CD4-positive, alpha-beta T cell treated with Interleukin-12 subunit alpha and Interleukin-12 subunit beta, for 1 hour (primary cell): ENCODE measurements around the gene LILRB5.
"Not testable (repeated sequence)": the region's sequence is repeated elsewhere in the genome, so short reads cannot be mapped to it uniquely, and the experiment has no call there.

Experiments used
- DNase-seq: peaks from one replicate; pipeline ENCODE4 v3.0.0-alpha.2; 2020

The LILRB5 gene

DNA sequence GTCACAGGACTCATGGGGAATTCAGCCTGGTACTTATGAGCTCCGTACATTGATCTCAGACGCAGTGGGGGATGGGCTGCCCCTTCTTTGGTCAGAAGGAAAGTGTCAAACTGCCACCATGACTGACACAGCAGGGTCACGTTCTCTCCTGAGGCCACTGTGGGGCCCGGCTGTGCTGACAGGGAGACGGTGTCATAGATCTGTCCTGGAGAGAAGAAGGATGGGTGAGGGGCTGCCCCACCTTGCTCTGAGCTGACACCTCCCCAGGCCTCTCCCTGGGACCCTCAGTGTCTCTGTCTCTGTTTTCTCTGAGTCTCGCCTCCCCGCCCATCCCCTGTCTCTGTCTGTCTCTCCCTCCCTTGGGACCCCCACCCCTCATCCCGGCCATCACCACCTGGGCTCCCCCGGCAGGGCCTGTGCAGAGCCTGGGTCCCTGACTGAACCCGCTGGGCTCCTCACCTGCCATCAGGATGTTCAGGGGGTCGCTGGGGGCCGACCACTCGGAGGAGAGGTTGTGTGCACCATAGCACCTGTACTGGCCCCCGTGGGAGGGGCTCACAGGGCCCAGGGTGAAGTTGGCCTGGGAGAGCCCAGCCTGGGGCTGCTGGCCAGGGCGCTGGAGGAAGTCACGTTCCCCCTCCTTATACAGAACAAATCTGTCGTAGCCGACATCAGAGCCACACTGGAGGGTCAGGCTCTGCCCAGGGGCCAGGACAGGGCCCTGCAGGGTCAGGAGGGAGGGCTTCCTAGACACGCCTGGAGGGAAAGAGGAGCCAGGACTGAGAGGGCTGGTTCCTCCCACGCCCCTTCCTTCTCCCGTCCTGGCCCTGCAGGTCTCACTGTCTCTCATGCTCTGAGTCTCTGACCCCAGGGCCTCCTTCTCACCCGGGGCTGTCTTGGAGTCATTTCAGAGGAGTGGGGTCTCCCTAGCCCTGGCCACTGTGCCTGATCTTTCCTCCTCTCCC is 16.4 kb downstream of the LILRB5 start:
- not testable (repeated sequence) for DNase-seq

DNA sequence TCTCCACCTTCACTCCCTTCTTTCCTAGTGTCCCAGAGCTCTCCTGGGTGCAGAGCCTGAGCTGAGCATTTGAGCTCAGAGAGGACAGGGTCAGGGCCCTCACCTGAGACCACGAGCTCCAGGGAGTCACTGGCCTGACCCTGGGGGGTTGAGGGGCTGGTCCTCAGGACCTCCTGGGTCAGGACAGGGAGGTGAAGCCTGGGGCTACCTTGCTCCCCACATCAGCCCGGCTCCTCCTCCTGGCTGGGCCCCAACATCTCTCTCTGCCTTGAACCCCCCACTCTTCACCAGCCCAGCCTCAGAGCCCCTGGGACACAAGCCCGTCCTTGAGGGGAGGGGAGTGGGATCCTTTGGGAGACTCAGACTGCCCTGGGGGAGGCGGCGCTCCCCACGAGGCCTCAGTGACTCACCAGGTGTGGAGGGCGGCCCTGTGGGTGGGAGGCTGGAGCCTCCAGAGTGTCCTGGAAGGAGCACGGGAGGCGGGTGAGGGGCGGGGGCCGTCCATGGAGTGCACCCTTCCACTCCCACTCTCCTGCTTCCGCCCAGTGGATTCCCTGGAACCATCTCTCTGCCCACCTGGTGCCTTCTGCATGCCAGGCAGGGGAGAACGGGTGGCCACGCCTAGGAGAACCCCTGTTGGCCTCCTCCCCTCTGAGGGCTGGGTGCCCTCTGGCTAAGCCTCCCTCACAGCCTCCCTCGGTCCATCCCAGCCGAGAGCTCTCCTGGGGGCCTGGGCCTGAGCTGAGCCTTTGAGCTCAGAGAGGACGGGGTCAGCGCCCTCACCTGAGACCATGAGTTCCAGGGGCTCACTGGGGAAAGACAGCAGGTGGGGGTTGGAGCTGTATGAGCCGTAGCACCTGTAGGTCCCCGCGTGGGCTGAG is 17.3 kb downstream of the LILRB5 start:
- not testable (repeated sequence) for DNase-seq

GRCh38 chr19:54233941-54234340 is 23.1 kb downstream of the LILRB5 start:
- DNase-seq: no peak

- DNase-seq: peak; percentile 86
Measured at GRCh38 chr19:54231077-54231931, 25.8 kb downstream of the LILRB5 start.

GRCh38 chr19:54230031-54230430 is 27.0 kb downstream of the LILRB5 start:
- DNase-seq: no peak

GRCh38 chr19:54229146-54229545 is 27.9 kb downstream of the LILRB5 start:
- no peak for DNase-seq

DNA sequence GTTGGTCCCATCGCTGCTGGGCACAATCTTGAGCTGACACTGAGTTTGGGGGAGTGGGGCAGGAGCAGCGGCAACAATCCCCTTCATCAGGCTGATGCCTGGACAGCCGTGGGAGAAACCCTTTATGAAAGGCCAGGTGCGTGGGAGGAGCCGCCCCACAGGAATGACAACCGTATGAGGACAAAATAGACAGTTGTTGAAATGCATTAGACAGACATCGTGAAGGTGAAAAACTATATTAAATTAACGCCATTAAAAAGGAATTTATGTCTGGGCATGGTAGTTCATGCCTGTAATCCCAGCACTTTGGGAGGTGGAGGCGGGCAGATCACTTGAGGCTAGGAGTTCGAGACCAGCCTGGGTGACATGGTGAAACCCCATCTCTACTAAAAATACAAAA is 32.5 kb downstream of the LILRB5 start:
- not testable (repeated sequence) for DNase-seq

DNA sequence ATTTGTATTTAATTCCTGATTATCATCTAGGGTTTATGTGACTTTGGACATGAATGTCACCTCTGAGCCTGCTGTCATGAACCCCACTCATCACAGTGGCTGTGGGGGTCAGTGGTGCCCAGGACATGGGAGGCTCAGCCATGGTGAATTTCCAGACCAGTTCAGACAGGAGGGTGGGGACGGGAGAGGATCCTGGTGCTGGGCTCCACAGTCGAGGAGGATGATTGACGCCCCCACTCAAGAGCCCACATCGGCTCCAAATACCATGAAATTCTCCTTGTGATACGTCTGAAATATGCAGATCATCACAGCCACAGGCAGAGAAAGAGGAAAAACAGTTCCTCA is 33.2 kb downstream of the LILRB5 start:
- DNase-seq: not testable (repeated sequence)

DNA sequence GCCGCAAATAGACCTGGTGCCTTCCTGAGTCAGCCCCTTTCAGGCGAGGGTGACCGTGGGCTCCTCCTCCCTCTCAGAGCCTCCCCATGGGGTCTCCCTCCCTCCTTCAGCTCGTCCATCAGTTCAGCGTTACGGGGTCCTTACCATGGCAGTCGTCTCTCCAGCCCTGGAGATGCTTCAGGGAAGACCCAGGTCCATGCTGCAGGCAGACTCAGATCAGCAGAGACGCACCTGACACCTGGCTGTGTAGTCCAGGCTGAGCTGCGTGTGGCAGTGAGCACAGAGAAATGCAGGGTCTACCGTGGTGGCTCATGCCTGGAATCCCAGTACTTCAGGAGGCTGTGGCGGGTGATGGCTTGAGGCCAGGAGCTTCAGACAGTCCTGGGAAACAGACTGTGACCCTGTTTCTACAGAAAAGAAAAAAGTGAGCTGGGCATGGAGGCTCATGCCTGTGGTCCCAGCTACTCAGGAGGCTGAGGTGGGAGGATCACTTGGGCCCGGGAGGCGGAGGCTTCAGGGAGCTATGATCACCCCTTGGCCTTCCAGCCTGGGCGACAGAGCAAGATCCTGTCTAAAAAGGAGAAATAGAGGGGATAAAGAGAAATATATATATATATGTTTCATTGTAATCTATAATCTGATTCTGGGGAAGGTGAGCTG is 33.7 kb downstream of the LILRB5 start:
- DNase-seq: not testable (repeated sequence)

GRCh38 chr19:54222474-54223276 is 34.4 kb downstream of the LILRB5 start, which contains the start of gene LILRB3:
Gene LILRB3, minus strand, starts transcription at chr19:54223007. Its CDS starts 31 bp downstream, at chr19:54222976.
- DNase-seq: not testable (repeated sequence)

GRCh38 chr19:54221947-54222346 is 35.1 kb downstream of the LILRB5 start:
- DNase-seq: not testable (repeated sequence)

DNA sequence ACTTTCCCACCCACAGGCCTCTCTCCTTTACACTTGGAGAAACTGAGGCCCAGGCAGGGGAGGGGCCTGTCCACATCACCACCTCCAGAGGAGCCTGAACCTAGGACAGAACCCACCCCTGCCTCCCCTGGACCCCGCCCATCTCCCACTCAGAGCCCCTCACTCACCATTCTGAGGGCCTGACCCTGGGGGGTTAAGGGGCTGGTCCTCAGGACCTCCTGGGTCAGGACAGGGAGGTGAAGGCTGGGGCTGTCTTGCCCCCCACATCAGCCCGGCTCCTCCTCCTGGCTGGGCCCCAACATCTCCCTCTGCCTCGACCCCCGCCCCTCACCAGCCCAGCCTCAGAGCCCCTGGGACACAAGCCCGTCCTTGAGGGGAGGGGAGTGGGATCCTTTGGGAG is 37.4 kb downstream of the LILRB5 start:
- not testable (repeated sequence) for DNase-seq

- DNase-seq: no peak
Measured at GRCh38 chr19:54218960-54219661, 38.0 kb downstream of the LILRB5 start.

GRCh38 chr19:54218259-54218658 is 38.8 kb downstream of the LILRB5 start:
- no peak for DNase-seq

GRCh38 chr19:54217517-54218247 is 39.4 kb downstream of the LILRB5 start:
- not testable (repeated sequence) for DNase-seq

DNA sequence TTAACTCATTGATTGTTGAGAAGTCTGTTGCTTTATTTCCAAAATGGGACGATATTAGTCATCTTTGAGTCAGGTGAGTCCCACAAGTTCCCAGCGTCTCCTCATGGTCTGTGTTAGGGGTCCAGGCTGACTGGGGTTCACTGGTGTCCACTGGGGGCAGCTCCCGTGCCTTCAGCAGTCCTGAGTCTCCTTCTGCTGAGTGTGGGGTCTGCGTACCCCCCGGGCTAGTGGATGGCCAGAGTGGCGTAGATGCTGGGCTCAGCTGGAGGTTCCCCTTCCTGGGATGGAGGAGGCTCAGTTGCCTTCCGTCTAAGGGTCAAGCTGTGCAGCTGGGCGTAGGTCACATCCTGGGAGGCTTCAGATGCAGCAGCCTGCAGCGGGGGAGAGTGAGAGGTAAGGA is 40.2 kb downstream of the LILRB5 start:
- DNase-seq: no peak

DNA sequence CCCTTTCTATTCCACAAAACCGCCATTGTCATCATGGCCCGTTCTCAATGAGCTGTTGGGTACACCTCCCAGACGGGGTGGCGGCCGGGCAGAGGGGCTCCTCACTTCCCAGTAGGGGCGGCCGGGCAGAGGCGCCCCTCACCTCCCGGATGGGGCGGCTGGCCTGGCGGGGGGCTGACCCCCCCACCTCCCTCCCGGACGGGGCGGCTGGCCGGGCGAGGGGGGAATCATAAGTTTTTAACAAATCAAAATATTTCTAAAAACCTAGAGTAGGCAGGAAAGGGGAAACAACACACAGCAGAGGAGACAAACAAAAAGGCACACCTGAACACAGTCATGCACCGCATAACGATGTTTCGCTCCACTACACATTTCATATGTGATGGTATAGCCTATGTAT is 42.3 kb downstream of the LILRB5 start:
- DNase-seq: not testable (repeated sequence)

DNA sequence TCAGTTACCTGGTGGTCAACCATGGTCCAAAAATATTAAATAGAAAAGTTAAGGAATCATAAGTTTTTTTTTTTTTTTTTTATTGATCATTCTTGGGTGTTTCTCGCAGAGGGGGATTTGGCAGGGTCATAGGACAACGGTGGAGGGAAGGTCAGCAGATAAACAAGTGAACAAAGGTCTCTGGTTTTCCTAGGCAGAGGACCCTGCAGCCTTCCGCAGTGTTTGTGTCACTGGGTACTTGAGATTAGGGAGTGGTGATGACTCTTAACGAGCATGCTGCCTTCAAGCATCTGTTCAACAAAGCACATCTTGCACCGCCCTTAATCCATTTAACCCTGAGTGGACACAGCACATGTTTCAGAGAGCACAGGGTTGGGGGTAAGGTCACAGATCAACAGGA is 42.9 kb downstream of the LILRB5 start:
- not testable (repeated sequence) for DNase-seq

DNA sequence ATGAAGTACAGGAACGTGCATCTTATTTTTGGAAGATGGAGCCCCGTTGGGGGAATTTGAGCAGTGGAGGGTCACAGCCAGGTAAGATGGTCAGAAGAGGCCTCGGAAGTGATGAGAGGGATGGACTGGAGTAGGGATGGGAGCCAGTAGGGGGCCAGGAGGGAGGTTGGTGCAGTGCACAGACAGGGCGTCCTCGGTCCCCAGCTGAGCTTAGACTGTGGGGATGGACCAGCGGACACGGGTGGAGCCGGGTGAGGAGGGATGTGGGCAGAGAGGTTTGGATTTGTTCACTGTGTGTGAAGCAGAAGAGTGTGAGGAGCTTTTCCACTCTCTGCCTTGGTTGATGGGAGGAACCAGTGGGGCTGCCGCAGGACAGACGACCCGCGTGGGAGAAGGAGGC is 45.8 kb downstream of the LILRB5 start:
- no peak for DNase-seq
